GM12878 (cell line): Measurements from ENCODE around the gene ITPKB. TPM values are rescaled to one million over a fixed set of nuclear protein-coding genes. Genes with fewer than 3 reads are reported as not detected.
A peak's percentile ranks its signal among the peaks of the same experiment; 100 is the strongest.

Experiments used
- ATAC-seq: fragments of 200-7000 bp; cut with Tn5 transposase; 3 replicates; pipeline ENCODE4 v1.9.1; 2020; ENCODE audit warnings: mild to moderate bottlenecking, moderate library complexity
- BruUV-seq: library from RNA; stranded (reverse); fragments of 400-500 nt; replicated peaks from 2 replicates; lab custom pipeline; 2021; lab: Mats Ljungman, UMichigan
- CTCF ChIA-PET: fragments of 300-600 bp; sonication (Branson Sonifier 250); formaldehyde crosslinking; extraction: SDS; loops from one replicate; lab custom pipeline; 2021; ENCODE audit warnings: inconsistent platforms; lab: Yijun Ruan, JAX
- POLR2A ChIA-PET: fragments of 350-600 bp; formaldehyde crosslinking; extraction: SDS; loops from one replicate; lab custom pipeline; 2021; ENCODE audit warnings: inconsistent platforms; lab: Charles Lee
- RAD21 ChIA-PET: fragments of 300-600 bp; sonication (Branson Sonifier 250); formaldehyde crosslinking; loops from one replicate; lab custom pipeline; 2023; ENCODE audit warnings: antibody characterized with exemption; ENCODE audit not compliant: unreplicated experiment; lab: Charles Lee
- SMC1A ChIA-PET: fragments of 300-600 bp; sonication (Branson Sonifier 250); formaldehyde crosslinking; loops from one replicate; lab custom pipeline; 2023; ENCODE audit not compliant: unreplicated experiment, uncharacterized antibody; lab: Charles Lee
- DNase-seq: peaks from one replicate; pipeline ENCODE4 v3.0.0-alpha.2; 2011; ENCODE audit warnings: low read depth, low spot score
- FAIRE-seq: peaks from 3 replicates; lab custom pipeline; 2011; peaks lifted over from hg19 to GRCh38; lab: Jason Lieb, UNC
- H2AFZ ChIP-seq: 2 replicates; pipeline ENCODE4 v1.6.0; 2011; ENCODE audit warnings: low read depth, low read length, control low read depth; ENCODE audit not compliant: control insufficient read depth
- H3K27ac ChIP-seq: 2 replicates; pipeline ENCODE4 v1.5.1; 2011; ENCODE audit warnings: control low read depth; ENCODE audit not compliant: control insufficient read depth, insufficient read depth
- H3K27me3 ChIP-seq, 2 experiments: replicated peaks in 1 of 2; 2 replicates each; pipeline versions ENCODE4 v1.6.0 to v1.6.1; 2011; ENCODE audit warnings: low read length in 1 of 2; ENCODE audit not compliant: control insufficient read depth in 2 of 2, insufficient read depth in 2 of 2
- H3K36me3 ChIP-seq, 2 experiments: 2 replicates each; pipeline ENCODE4 v1.5.1; 2011; ENCODE audit warnings: low read length in 1 of 2; ENCODE audit not compliant: control insufficient read depth in 2 of 2, insufficient read depth in 2 of 2
- H3K4me1 ChIP-seq: 2 replicates; pipeline ENCODE4 v1.6.1; 2011; ENCODE audit warnings: mild to moderate bottlenecking, low read length, moderate library complexity, mixed read lengths; ENCODE audit not compliant: control insufficient read depth, insufficient read depth
- H3K4me2 ChIP-seq: 2 replicates; pipeline ENCODE4 v1.6.0; 2011; ENCODE audit warnings: control low read depth; ENCODE audit not compliant: control insufficient read depth, insufficient read depth
- H3K4me3 ChIP-seq: fragments of 200-600 bp; sonication (generic); 2 replicates; pipeline ENCODE4 v1.5.1; 2016
- H3K79me2 ChIP-seq: 2 replicates; pipeline ENCODE4 v1.6.0; 2011; ENCODE audit warnings: low read length; ENCODE audit not compliant: control insufficient read depth, insufficient read depth
- H3K9ac ChIP-seq: 2 replicates; pipeline ENCODE4 v1.8.0; 2011; ENCODE audit warnings: low read length, control low read depth, mixed read lengths; ENCODE audit not compliant: control insufficient read depth, insufficient read depth
- H3K9me3 ChIP-seq: replicated peaks from 3 replicates; pipeline ENCODE4 v1.5.1; 2011; ENCODE audit warnings: mild to moderate bottlenecking, low read length; ENCODE audit not compliant: control insufficient read depth, insufficient read depth
- H4K20me1 ChIP-seq: 2 replicates; pipeline ENCODE4 v1.6.0; 2011; ENCODE audit not compliant: control insufficient read depth, insufficient read depth
- ATF2 ChIP-seq: IDR thresholded peaks from 2 replicates; pipeline ENCODE4 v1.6.1; 2012; ENCODE audit warnings: low read length, inconsistent platforms
- CBX5 ChIP-seq: sonication (generic); IDR thresholded peaks from 2 replicates; pipeline ENCODE4 v1.6.1; 2016; ENCODE audit warnings: low read depth, moderate library complexity, mild to moderate bottlenecking, inconsistent platforms
- IKZF2 ChIP-seq, 2 experiments: fragments of 450-650 bp; IDR thresholded peaks; 2 replicates each; pipeline ENCODE4 v1.6.1; 2017; ENCODE audit warnings: mild to moderate bottlenecking in 2 of 2, moderate library complexity in 2 of 2
- MTA2 ChIP-seq: fragments of 450-650 bp; IDR thresholded peaks from 2 replicates; pipeline ENCODE4 v1.6.1; 2016; ENCODE audit warnings: low read depth, mild to moderate bottlenecking, moderate library complexity
- NFXL1 ChIP-seq: fragments of 450-650 bp; IDR thresholded peaks from 2 replicates; pipeline ENCODE4 v1.6.1; 2017; ENCODE audit warnings: antibody characterized with exemption, mild to moderate bottlenecking, borderline replicate concordance
- NR2C1 ChIP-seq: fragments of 450-650 bp; IDR thresholded peaks from 2 replicates; pipeline ENCODE4 v1.6.1; 2017; ENCODE audit warnings: antibody characterized with exemption, mild to moderate bottlenecking, moderate library complexity
- SIN3A ChIP-seq: IDR thresholded peaks from 2 replicates; pipeline ENCODE4 v1.6.1; 2012; ENCODE audit warnings: low read depth, low read length, improper control_type of control experiment
- SRF ChIP-seq, 2 experiments: IDR thresholded peaks; 2 replicates each; pipeline ENCODE4 v1.6.1; 2011; ENCODE audit warnings: low read depth in 2 of 2, low read length in 2 of 2, mild to moderate bottlenecking in 1 of 2, moderate library complexity in 1 of 2
- USF2 ChIP-seq: IDR thresholded peaks from 2 replicates; pipeline ENCODE4 v1.6.1; 2011; ENCODE audit warnings: low read depth, low read length, improper control_type of control experiment, borderline replicate concordance
- ZZZ3 ChIP-seq: IDR thresholded peaks from 2 replicates; pipeline ENCODE4 v1.6.1; 2011; ENCODE audit warnings: low read depth; ENCODE audit not compliant: control insufficient read depth, insufficient read length
- WGBS: methylation state at CpG from one replicate; pipeline ENCODE4 v1.1.6; 2016; ENCODE audit warnings: low lambda C conversion rate; ENCODE audit not compliant: insufficient replicate concordance, insufficient coverage; ENCODE audit errors: missing lambda C conversion rate; 5-methylcytosine and 5-hydroxymethylcytosine counted together
- in situ Hi-C: fragments of 300-500 bp; cut with MboI; formaldehyde crosslinking; loops from 9 replicates; pipeline ENCODE4 v1.14.3; 2018; ENCODE audit warnings: mixed read lengths
- intact Hi-C: fragments of 100-400 bp; cut with micrococcal nuclease; formaldehyde crosslinking; loops from one replicate; pipeline ENCODE4 v1.14.2; 2022; ENCODE audit not compliant: unreplicated experiment
- polyA plus RNA-seq, 11 experiments: library from polyadenylated mRNA; depleted of rRNA in 4 of 11; unstranded in 6 of 11; stranded (reverse) in 5 of 11; fragments of >200 nt; fragmentation: Nextera tagmentation in 4 of 11; fragmentation: Illumina TruSeq in 1 of 11; extraction: Ambion mirVana in 4 of 11; extraction: Trizol in 1 of 11; gene quantifications; 1 replicate in 1 of 11; 2 replicates in 10 of 11; pipeline versions ENCODE4 v1.2.1 to v1.2.3, GENCODE V29; 2011 to 2016; ENCODE audit warnings: inconsistent platforms in 2 of 11, missing spikeins in 2 of 11, low read depth in 1 of 11
- total RNA-seq, 4 experiments: library from RNA; depleted of rRNA in 3 of 4; stranded (reverse); fragments of >200 nt in 3 of 4; fragmentation: Illumina TruSeq in 1 of 4; extraction: Trizol in 1 of 4; gene quantifications; 2 replicates each; pipeline versions ENCODE4 v1.2.1 to v1.2.3, GENCODE V29; 2013 to 2021

ITPKB gene
- total and polyA plus RNA-seq, 10 of the 15 experiments (the other 5 are each of a cell fraction or from before 2014, with no cell fraction given): 1.3 to 38.7 (median 12.9) TPM

GRCh38 chr1:226628612-226629155, 110.4 kb downstream of the ITPKB start (continued):
- TF ChIP-seq ZZZ3 (no peak), NR2C1 (no peak), USF2 (no peak)

- intact Hi-C loops (loop anchor here (2.0 kb wide), 1 partner anchor 201 kb away; no protein-coding TSS in a partner anchor), in situ Hi-C loops (no loop called here)
- ATAC-seq: peak; percentile 9; the same call in 2 of the 3 replicates
- no peak for TF ChIP-seq ATF2
- no peak for TF ChIP-seq SIN3A
- no peak for TF ChIP-seq SRF (IDR thresholded peaks at IDR 0.05; ENCODE audit: low read depth in 2 of 2, low read length in 2 of 2)
- TF ChIP-seq NFXL1: no peak
- TF ChIP-seq MTA2: no peak
- TF ChIP-seq IKZF2 (IDR thresholded peaks at IDR 0.05): 0 out of 4 replicates have a peak, but pooled peaks of 1 of the 2 experiments have one; percentile 26
- no peak for TF ChIP-seq CBX5
- H3K27me3 ChIP-seq: no peaks in the 10 kb centered on the region
- RAD21 ChIA-PET: no interaction called here
- no peak overlapping the region for H3K4me2 ChIP-seq
- CTCF ChIA-PET: interaction anchor here (0.6 to 3.3 kb wide), 3 partner anchors 16 to 199 kb away, joined by 3 to 37 read pairs (median 18); no protein-coding TSS in a partner anchor
- peaks cover 17% of the 10 kb centered on the region for H3K4me1 ChIP-seq
- H2AFZ ChIP-seq: no peak overlapping the region
- H4K20me1 ChIP-seq: no peaks in the 10 kb centered on the region
- no peak overlapping the region for H3K4me3 ChIP-seq
- SMC1A ChIA-PET: interaction anchor here (1.1 to 1.4 kb wide), 2 partner anchors 200 to 205 kb away, joined by 4 read pairs; no protein-coding TSS in a partner anchor
- POLR2A ChIA-PET: no interaction called here
- BruUV-seq: no TSS peak
- no peak for DNase-seq
- H3K36me3 ChIP-seq: peaks cover 0 to 3% of the 10 kb centered on the region in 2 experiments; a peak in 2 of 4 replicates
- WGBS: 68% methylated on average over 11 of the region's 11 CpGs
- no peak overlapping the region for H3K27ac ChIP-seq
- FAIRE-seq: no peak
- H3K9ac ChIP-seq: no peak overlapping the region
- no peaks in the 10 kb centered on the region; the same call in 2 of the 3 replicates for H3K9me3 ChIP-seq
- no peaks in the 10 kb centered on the region for H3K79me2 ChIP-seq
These were observed 111.0 kb downstream of the ITPKB start for GRCh38 chr1:226627924-226628611.
